Measurements from ENCODE around the gene CCDC127.

DNA sequence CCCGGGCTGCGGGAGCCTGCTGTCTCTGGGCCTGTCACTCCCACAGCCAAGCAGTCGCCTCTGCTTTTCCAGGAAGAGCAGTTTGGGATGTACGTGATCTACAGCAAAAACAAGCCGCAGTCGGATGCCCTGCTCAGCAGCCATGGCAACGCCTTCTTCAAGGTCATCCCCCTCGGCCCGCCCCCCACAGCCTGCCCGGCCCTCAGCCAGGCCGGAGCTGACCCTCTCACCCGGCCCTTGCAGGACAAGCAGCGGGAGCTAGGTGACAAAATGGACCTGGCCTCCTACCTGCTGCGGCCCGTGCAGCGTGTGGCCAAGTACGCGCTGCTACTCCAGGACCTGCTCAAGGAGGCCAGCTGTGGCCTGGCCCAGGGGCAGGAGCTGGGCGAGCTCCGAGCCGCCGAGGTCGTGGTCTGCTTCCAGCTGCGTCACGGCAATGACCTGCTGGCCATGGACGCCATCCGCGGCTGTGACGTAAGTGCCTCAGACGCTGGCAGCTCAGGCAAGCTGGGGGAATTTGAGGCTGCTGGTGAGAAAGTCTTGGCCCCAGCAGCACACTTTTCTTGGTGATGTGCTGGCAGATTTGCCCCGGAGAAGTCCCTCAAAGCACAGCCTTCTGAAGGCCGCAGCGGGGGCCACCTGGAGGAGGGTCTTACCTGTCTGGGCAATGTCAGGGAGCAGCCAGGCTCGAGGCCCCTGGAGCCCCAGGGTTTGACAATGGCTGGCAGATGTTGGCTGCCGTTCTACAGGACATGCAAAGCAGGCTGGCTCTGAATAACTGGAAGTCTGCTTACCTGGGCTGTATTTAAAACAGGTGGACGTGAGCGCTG lies 46.8 kb downstream of the CCDC127 start:
- TF ChIP-seq POLR2A (IDR thresholded peaks at IDR 0.05) (no peak), POLR2AphosphoS5 (IDR thresholded peaks at IDR 0.05) (peak; percentile 62 to 78 (median 65))

All from spleen (tissue), 3 donors.